ENCODE data around the gene DNAJB6.

DNA sequence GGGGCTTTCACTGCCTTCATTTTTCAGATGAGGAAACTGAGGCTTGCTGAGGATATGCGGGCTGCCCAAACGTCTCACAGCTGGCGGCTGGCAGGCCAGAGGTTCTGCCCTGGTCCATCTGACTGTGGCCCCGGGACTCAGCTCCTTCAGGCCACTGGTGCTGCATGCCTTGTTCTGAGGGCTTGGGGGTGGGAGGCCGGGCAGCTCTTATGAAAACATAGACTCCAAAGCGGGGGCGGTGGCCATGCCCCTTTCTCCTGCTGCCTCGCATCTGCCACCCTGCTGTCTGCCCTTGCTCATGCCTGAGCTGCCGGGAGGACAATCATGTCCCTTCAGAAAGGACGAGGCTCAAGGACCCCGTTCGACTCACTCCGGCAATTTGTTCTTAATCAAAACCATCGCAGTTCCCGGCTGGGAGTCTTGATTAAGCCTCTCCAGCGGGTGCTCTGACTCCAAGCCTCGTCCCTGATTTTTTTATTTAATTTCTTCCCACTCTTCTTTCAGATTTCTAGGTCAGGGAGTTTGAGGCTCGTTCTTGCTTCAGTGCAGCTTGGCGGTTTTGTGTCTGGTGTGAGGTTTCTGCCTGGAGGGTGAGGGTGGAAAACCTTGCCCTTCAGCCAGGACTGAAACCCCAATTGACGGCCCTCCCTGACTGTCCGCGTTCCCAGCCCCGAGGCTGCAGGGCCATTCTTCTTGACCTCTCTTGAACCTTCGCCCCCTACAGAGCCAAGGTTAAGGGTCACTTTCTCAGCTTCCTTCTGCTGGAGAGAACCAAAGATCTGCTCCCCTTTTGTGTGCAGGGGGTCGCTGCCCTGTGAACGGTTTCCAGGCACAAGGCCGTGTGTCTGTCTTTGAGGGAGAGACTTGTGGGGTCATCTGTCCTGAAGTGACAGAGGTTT lies 120.8 kb downstream of the DNAJB6 start:
- no peak for TF ChIP-seq POLR2A (IDR thresholded peaks at IDR 0.05)
- TF ChIP-seq CTCF (IDR thresholded peaks at IDR 0.05): no peak
- no peak for TF ChIP-seq EP300 (IDR thresholded peaks at IDR 0.05)
